H1 (cell line): ENCODE results near the gene TMPRSS3.

ENCODE experiments used
- KDM1A ChIP-seq: fragments of 200-600, 300-600 bp; sonication (generic); IDR thresholded peaks from 2 replicates; pipeline ENCODE4 v1.7.1; 2016; ENCODE audit warnings: mild to moderate bottlenecking, low read length, borderline replicate concordance
- KDM5A ChIP-seq: fragments of 200-600 bp; IDR thresholded peaks from 2 replicates; pipeline ENCODE4 v1.7.1; 2012; ENCODE audit warnings: mild to moderate bottlenecking, low read length, inconsistent platforms, mixed read lengths
- RAD21 ChIP-seq, 2 experiments: IDR thresholded peaks in 1 of 2; conservative IDR thresholded peaks in 1 of 2; 2 replicates each; pipeline ENCODE4 v1.6.1; 2011; ENCODE audit warnings: low read depth in 2 of 2, low read length in 2 of 2, improper control_type of control experiment in 1 of 2, inconsistent platforms in 1 of 2, mild to moderate bottlenecking in 1 of 2, moderate library complexity in 1 of 2
- TCF12 ChIP-seq: IDR thresholded peaks from 2 replicates; pipeline ENCODE4 v1.6.1; 2011; ENCODE audit warnings: low read depth, mild to moderate bottlenecking, low read length
- ZNF274 ChIP-seq: IDR thresholded peaks from 2 replicates; pipeline ENCODE4 v1.7.0; 2012; ENCODE audit warnings: low read length, borderline replicate concordance; ENCODE audit errors: extremely low read depth
- TF ChIP-seq, protein P1 (sequence below), 3 experiments: IDR thresholded peaks; 1 replicate in 2 of 3; 2 replicates in 1 of 3; pipeline versions ENCODE4 v1.5.1 to v1.6.1; 2011; ENCODE audit warnings: low read length in 3 of 3, mild to moderate bottlenecking in 3 of 3, inconsistent platforms in 2 of 3, low read depth in 1 of 3, moderate library complexity in 1 of 3; ENCODE audit not compliant: insufficient read depth in 1 of 3; ENCODE audit errors: control extremely low read depth in 1 of 3

DNA sequence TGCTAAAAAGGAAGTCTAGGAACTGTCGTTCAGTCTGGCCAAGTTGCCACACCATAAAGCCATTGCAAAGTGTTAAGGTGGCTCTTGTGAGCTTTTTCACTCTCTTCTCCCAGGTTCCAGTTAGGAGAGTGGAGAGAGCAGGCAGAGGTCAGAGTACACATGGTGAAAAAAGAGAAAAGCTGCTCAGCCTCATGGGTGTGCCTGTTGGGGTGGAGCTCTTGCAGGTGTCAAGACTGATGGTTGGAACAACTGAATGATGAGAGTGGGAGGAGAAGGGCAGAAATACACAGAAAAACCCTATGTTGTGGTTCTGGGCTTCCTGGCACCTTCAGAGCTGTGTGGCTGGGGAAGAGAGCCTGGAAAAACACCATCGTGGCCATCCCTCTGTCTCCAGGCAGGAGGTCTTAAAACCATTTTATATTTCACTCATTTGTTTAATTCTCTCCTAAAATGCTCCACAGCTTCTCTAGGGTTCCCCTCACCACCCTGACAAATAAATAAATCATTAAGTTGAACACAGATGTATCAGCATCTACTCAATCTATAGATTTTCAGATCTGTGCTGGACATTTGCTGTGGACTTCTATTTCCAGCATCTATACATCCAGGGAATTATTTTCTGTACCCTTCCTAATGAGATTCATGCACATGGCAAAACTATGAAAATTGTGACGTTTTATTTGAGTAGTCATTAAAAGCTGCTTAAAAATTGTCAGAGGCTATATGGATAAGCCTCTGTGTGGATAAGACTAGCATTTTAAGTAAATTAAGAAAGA is 25.4 kb upstream of the TMPRSS3 start:
- TF ChIP-seq, protein P1, sequence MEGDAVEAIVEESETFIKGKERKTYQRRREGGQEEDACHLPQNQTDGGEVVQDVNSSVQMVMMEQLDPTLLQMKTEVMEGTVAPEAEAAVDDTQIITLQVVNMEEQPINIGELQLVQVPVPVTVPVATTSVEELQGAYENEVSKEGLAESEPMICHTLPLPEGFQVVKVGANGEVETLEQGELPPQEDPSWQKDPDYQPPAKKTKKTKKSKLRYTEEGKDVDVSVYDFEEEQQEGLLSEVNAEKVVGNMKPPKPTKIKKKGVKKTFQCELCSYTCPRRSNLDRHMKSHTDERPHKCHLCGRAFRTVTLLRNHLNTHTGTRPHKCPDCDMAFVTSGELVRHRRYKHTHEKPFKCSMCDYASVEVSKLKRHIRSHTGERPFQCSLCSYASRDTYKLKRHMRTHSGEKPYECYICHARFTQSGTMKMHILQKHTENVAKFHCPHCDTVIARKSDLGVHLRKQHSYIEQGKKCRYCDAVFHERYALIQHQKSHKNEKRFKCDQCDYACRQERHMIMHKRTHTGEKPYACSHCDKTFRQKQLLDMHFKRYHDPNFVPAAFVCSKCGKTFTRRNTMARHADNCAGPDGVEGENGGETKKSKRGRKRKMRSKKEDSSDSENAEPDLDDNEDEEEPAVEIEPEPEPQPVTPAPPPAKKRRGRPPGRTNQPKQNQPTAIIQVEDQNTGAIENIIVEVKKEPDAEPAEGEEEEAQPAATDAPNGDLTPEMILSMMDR (IDR thresholded peaks at IDR 0.05; ENCODE audit: control extremely low read depth in 1 of 3, insufficient read depth in 1 of 3, low read depth in 1 of 3, low read length in 3 of 3): no peak
- TF ChIP-seq RAD21 (IDR thresholded peaks at IDR 0.05 in 1 of 2, conservative IDR thresholded peaks at IDR 0.05 in 1 of 2; ENCODE audit: low read depth in 2 of 2, low read length in 2 of 2): no peak
- no peak for TF ChIP-seq ZNF274
- TF ChIP-seq TCF12: no peak
- TF ChIP-seq KDM5A: no peak
- no peak for TF ChIP-seq KDM1A
